H9 (cell line): Measurements from ENCODE around the gene LAMC2. TPM values are rescaled to one million over a fixed set of nuclear protein-coding genes. Genes with fewer than 3 reads are reported as not detected.

Source experiments
- DNase-seq: peaks from one replicate; pipeline ENCODE4 v3.0.0-alpha.2; 2017
- H2AFZ ChIP-seq: one replicate; pipeline ENCODE4 v1.6.1; 2013; ENCODE audit warnings: mild to moderate bottlenecking, low read length, control low read depth, moderate library complexity
- H2AK5ac ChIP-seq: 2 replicates; pipeline ENCODE4 v1.6.1; 2013; ENCODE audit warnings: low read length, control low read depth, mixed read lengths; ENCODE audit not compliant: insufficient read length
- H2BK120ac ChIP-seq: one replicate; pipeline ENCODE4 v1.6.1; 2013; ENCODE audit warnings: low read depth, mild to moderate bottlenecking, low read length, control low read depth, inconsistent platforms; ENCODE audit not compliant: poor library complexity, severe bottlenecking
- H2BK12ac ChIP-seq: 2 replicates; pipeline ENCODE4 v1.6.1; 2013; ENCODE audit warnings: low read length, control low read depth, mixed read lengths, low read depth; ENCODE audit not compliant: insufficient read length
- H2BK15ac ChIP-seq: 2 replicates; pipeline ENCODE4 v1.6.1; 2013; ENCODE audit warnings: low read depth, low read length, control low read depth
- H2BK20ac ChIP-seq: one replicate; pipeline ENCODE4 v1.6.1; 2013; ENCODE audit warnings: low read depth, mild to moderate bottlenecking, low read length, control low read depth, inconsistent platforms; ENCODE audit not compliant: poor library complexity, severe bottlenecking
- H2BK5ac ChIP-seq: 2 replicates; pipeline ENCODE4 v1.6.1; 2013; ENCODE audit warnings: low read length, control low read depth, mixed read lengths; ENCODE audit not compliant: insufficient read length
- H3K14ac ChIP-seq: 2 replicates; pipeline ENCODE4 v1.6.1; 2013; ENCODE audit warnings: low read length, control low read depth; ENCODE audit not compliant: insufficient read depth
- H3K18ac ChIP-seq: 2 replicates; pipeline ENCODE4 v1.6.1; 2013; ENCODE audit warnings: low read depth, mild to moderate bottlenecking, mixed read lengths, low read length, control low read depth; ENCODE audit not compliant: insufficient read length
- H3K23ac ChIP-seq: 2 replicates; pipeline ENCODE4 v1.6.1; 2013; ENCODE audit warnings: low read length, control low read depth, mixed read lengths, low read depth; ENCODE audit not compliant: insufficient read length
- H3K23me2 ChIP-seq: 2 replicates; pipeline ENCODE4 v1.6.1; 2013; ENCODE audit warnings: low read depth, mild to moderate bottlenecking, mixed read lengths, low read length, control low read depth; ENCODE audit not compliant: insufficient read length, poor library complexity, severe bottlenecking
- H3K27ac ChIP-seq: 2 replicates; pipeline ENCODE4 v1.5.1; 2013; ENCODE audit warnings: low read length, control low read depth, mixed read lengths, low read depth; ENCODE audit not compliant: insufficient read length
- H3K27me3 ChIP-seq: 2 replicates; pipeline ENCODE4 v1.6.1; 2013; ENCODE audit warnings: low read length, control low read depth, inconsistent platforms; ENCODE audit not compliant: insufficient read depth
- H3K4ac ChIP-seq: 2 replicates; pipeline ENCODE4 v1.6.1; 2013; ENCODE audit warnings: low read depth, mild to moderate bottlenecking, control low read depth, inconsistent platforms, low read length, moderate library complexity
- H3K4me1 ChIP-seq: 2 replicates; pipeline ENCODE4 v1.6.1; 2013; ENCODE audit warnings: low read length, control low read depth, inconsistent platforms; ENCODE audit not compliant: insufficient read depth
- H3K4me2 ChIP-seq: 2 replicates; pipeline ENCODE4 v1.6.1; 2013; ENCODE audit warnings: low read length, control low read depth, mixed read lengths; ENCODE audit not compliant: insufficient read length, insufficient read depth
- H3K56ac ChIP-seq: 2 replicates; pipeline ENCODE4 v1.6.1; 2013; ENCODE audit warnings: low read depth, mild to moderate bottlenecking, mixed read lengths, low read length, control low read depth; ENCODE audit not compliant: insufficient read length
- H3K79me1 ChIP-seq: 2 replicates; pipeline ENCODE4 v1.6.1; 2013; ENCODE audit warnings: low read depth, mild to moderate bottlenecking, moderate library complexity, low read length, control low read depth, inconsistent platforms; ENCODE audit not compliant: insufficient read depth, poor library complexity, severe bottlenecking
- H3K79me2 ChIP-seq: 2 replicates; pipeline ENCODE4 v1.6.1; 2013; ENCODE audit warnings: low read length, control low read depth, inconsistent platforms; ENCODE audit not compliant: insufficient read depth
- H3K9ac ChIP-seq: 2 replicates; pipeline ENCODE4 v1.6.1; 2013; ENCODE audit warnings: low read length, control low read depth, mixed read lengths; ENCODE audit not compliant: insufficient read length; ENCODE audit errors: extremely low read depth
- H3K9me3 ChIP-seq: one replicate; pipeline ENCODE4 v1.6.1; 2013; ENCODE audit warnings: low read depth, low read length, inconsistent platforms; ENCODE audit not compliant: control insufficient read depth
- H3T11ph ChIP-seq: one replicate; pipeline ENCODE4 v1.6.1; 2013; ENCODE audit warnings: mild to moderate bottlenecking, low read length, control low read depth, inconsistent platforms
- H4K20me1 ChIP-seq: one replicate; pipeline ENCODE4 v1.6.1; 2013; ENCODE audit not compliant: control insufficient read depth, insufficient read length, insufficient read depth
- H4K5ac ChIP-seq: 2 replicates; pipeline ENCODE4 v1.6.1; 2013; ENCODE audit warnings: low read depth, mild to moderate bottlenecking, mixed read lengths, low read length, control low read depth; ENCODE audit not compliant: insufficient read length
- H4K8ac ChIP-seq: replicated peaks from 2 replicates; pipeline ENCODE4 v1.6.1; 2013; ENCODE audit warnings: low read length, control low read depth, mixed read lengths, low read depth; ENCODE audit not compliant: insufficient read length
- H4K91ac ChIP-seq: 2 replicates; pipeline ENCODE4 v1.6.1; 2013; ENCODE audit warnings: low read depth, mild to moderate bottlenecking, moderate library complexity, mixed read lengths, low read length, control low read depth; ENCODE audit not compliant: insufficient read length
- H3K27ac Mint-ChIP-seq, 3 experiments: 2 replicates in 2 of 3; 3 replicates in 1 of 3; pipeline ENCODE4 v1.8.0; 2020 to 2021; ENCODE audit warnings: mixed read lengths in 3 of 3, mild to moderate bottlenecking in 1 of 3, moderate library complexity in 1 of 3
- H3K27me3 Mint-ChIP-seq: 2 replicates; pipeline ENCODE4 v1.8.0; 2021; ENCODE audit warnings: low read depth, mild to moderate bottlenecking, moderate library complexity, mixed read lengths
- H3K36me3 Mint-ChIP-seq, 3 experiments: 2 replicates in 2 of 3; 3 replicates in 1 of 3; pipeline ENCODE4 v1.8.0; 2020 to 2021; ENCODE audit warnings: low read depth in 3 of 3, mixed read lengths in 3 of 3; ENCODE audit not compliant: insufficient read depth in 1 of 3
- H3K4me1 Mint-ChIP-seq, 2 experiments: 2 replicates each; pipeline ENCODE4 v1.8.0; 2020; ENCODE audit warnings: mixed read lengths in 2 of 2
- H3K4me3 Mint-ChIP-seq, 2 experiments: 2 replicates in 1 of 2; 3 replicates in 1 of 2; pipeline ENCODE4 v1.8.0; 2020 to 2021; ENCODE audit warnings: mild to moderate bottlenecking in 2 of 2, mixed read lengths in 2 of 2, moderate library complexity in 1 of 2
- H3K9me3 Mint-ChIP-seq, 2 experiments: 2 replicates in 1 of 2; 3 replicates in 1 of 2; pipeline ENCODE4 v1.8.0; 2020; ENCODE audit warnings: mild to moderate bottlenecking in 2 of 2, mixed read lengths in 2 of 2, moderate library complexity in 1 of 2
- WGBS: extraction: QIAGEN DNeasy Blood & Tissue Kit; methylation state at CpG from one replicate; pipeline ENCODE4 v1.1.7; 2013; ENCODE audit warnings: missing lambda C conversion rate, low lambda C conversion rate, mixed read lengths; ENCODE audit not compliant: insufficient read length; ENCODE audit errors: extremely low coverage; 5-methylcytosine and 5-hydroxymethylcytosine counted together
- total RNA-seq: library from RNA; stranded (reverse); gene quantifications from 2 replicates; pipeline ENCODE4 v1.2.1, GENCODE V29; 2021
- TF ChIP-seq, protein P1 (sequence below): fragments of 200-600 bp; sonication (generic); conservative IDR thresholded peaks from 3 replicates; pipeline ENCODE4 v1.8.0; 2021; ENCODE audit warnings: antibody characterized with exemption, mild to moderate bottlenecking

The LAMC2 gene
- total RNA-seq, 1 experiment from 2014 or later = 7.4 TPM

DNA sequence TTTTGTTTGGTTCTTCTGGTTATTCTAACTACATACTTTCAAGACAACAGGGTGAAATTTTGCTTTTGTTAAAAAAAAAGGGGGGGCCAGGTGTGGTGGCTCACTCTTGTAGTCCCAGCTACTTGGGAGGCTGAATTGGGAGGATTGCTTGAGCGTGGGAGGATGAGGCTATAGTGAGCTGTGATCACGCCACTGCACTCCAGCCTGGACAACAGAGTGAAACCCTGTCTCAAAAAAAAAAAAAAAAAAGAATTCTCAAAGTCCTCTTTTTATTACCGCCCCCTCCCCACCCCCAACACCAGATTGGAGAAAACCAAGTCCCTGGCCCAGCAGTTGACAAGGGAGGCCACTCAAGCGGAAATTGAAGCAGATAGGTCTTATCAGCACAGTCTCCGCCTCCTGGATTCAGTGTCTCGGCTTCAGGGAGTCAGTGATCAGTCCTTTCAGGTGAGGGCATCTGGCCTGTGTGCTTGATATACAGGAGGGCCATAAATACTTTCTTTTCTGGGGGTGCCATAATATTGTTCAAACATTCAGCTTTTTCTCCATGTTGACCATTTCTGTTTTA lies 50.2 kb downstream of the LAMC2 start:
- Histone ChIP-seq H3K79me1 (no peaks in the 10 kb centered on the region), H3K27ac (no peak overlapping the region), H3K23ac (no peak overlapping the region), H3K4me1 (peaks cover 10% of the 10 kb centered on the region; the same call in 1 of the 2 replicates), H2AFZ (no peak overlapping the region), H2BK12ac (no peak overlapping the region), H3K18ac (no peak overlapping the region), H3K23me2 (peaks cover 7% of the 10 kb centered on the region), H3K56ac (no peak overlapping the region), H3T11ph (no peak overlapping the region), H2AK5ac (no peak overlapping the region), H2BK20ac (no peak overlapping the region), H2BK120ac (no peak overlapping the region), H4K5ac (no peak overlapping the region), H3K9ac (no peak overlapping the region), H2BK15ac (no peak overlapping the region), H4K8ac (no peak overlapping the region), H3K9me3 (no peaks in the 10 kb centered on the region), H3K79me2 (no peaks in the 10 kb centered on the region), H3K4me2 (no peak overlapping the region), H4K20me1 (no peaks in the 10 kb centered on the region), H3K14ac (no peak overlapping the region), H4K91ac (no peak overlapping the region), H2BK5ac (no peak overlapping the region), H3K4ac (no peak overlapping the region), H3K27me3 (no peaks in the 10 kb centered on the region)
- H3K4me3 Mint-ChIP-seq = no peak overlapping the region
- peaks cover 0 to 2% (median 0%) of the 10 kb centered on the region in 3 experiments; a peak in 1 of 7 replicates for H3K36me3 Mint-ChIP-seq
- TF ChIP-seq, protein P1, sequence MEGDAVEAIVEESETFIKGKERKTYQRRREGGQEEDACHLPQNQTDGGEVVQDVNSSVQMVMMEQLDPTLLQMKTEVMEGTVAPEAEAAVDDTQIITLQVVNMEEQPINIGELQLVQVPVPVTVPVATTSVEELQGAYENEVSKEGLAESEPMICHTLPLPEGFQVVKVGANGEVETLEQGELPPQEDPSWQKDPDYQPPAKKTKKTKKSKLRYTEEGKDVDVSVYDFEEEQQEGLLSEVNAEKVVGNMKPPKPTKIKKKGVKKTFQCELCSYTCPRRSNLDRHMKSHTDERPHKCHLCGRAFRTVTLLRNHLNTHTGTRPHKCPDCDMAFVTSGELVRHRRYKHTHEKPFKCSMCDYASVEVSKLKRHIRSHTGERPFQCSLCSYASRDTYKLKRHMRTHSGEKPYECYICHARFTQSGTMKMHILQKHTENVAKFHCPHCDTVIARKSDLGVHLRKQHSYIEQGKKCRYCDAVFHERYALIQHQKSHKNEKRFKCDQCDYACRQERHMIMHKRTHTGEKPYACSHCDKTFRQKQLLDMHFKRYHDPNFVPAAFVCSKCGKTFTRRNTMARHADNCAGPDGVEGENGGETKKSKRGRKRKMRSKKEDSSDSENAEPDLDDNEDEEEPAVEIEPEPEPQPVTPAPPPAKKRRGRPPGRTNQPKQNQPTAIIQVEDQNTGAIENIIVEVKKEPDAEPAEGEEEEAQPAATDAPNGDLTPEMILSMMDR = no peak
- DNase-seq = no peak
- WGBS = no CpG with 5 or more reads among the region's 6 CpGs
- no peaks in the 10 kb centered on the region for H3K9me3 Mint-ChIP-seq
- H3K27me3 Mint-ChIP-seq = no peaks in the 10 kb centered on the region
- H3K4me1 Mint-ChIP-seq = peaks cover 31 to 33% of the 10 kb centered on the region in 2 experiments
- no peak overlapping the region; a peak in 2 of 7 replicates for H3K27ac Mint-ChIP-seq
